ENCODE results near the gene TCF12. TPM values are rescaled to one million over a fixed set of nuclear protein-coding genes. Genes with fewer than 3 reads are reported as not detected.

TCF12 gene
- total RNA-seq, 4 donors from 2014 or later, result 108 to 177 (median 148) TPM

- intact Hi-C loops (cut with DNase I), result no loop called here
- 91% methylated on average over 3 of the region's 3 CpGs for WGBS
- Histone ChIP-seq H3K27ac (replicated peaks in 1 of 4) (no peak overlapping the region), H3K9me3 (no peaks in the 10 kb centered on the region), H3K27me3 (no peaks in the 10 kb centered on the region), H3K4me1 (no peaks in the 10 kb centered on the region), H3K4me3 (no peak overlapping the region), H3K36me3 (peaks cover 13 to 75% (median 40%) of the 10 kb centered on the region in 4 donors)
- TF ChIP-seq POLR2A (IDR thresholded peaks at IDR 0.05; ENCODE audit: low read depth), result no peak
- no peak for TF ChIP-seq POLR2AphosphoS5 (IDR thresholded peaks at IDR 0.05)
- TF ChIP-seq CTCF (IDR thresholded peaks at IDR 0.05), result no peak
- TF ChIP-seq EP300 (IDR thresholded peaks at IDR 0.05), result no peak
- no peak for DNase-seq (ENCODE audit: extremely low spot score)
Measured at GRCh38 chr15:57278439-57278838, 360.0 kb downstream of the TCF12 start.

DNA sequence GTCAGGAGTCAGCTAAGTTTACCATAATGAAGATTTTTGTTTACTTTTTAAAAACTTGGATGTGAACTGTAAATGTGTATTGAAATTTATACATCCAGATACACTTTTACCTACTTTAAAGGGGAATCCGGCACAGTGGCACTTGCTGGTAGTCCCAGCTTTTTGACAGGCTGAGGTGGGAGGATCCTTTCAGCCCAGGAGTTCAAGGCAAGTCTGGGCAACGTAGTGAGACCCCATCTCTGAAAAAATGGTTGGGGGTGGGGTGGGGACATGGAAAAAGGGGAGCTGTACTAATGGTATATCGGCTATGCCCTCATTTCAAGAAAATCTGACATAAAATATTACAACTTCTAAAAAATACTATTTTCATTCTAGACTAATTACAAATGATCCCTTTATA is 362.0 kb downstream of the TCF12 start:
- intact Hi-C loops (cut with DNase I), result no loop called here
- TF ChIP-seq POLR2AphosphoS5 (IDR thresholded peaks at IDR 0.05) (no peak), EP300 (IDR thresholded peaks at IDR 0.05) (no peak)

DNA sequence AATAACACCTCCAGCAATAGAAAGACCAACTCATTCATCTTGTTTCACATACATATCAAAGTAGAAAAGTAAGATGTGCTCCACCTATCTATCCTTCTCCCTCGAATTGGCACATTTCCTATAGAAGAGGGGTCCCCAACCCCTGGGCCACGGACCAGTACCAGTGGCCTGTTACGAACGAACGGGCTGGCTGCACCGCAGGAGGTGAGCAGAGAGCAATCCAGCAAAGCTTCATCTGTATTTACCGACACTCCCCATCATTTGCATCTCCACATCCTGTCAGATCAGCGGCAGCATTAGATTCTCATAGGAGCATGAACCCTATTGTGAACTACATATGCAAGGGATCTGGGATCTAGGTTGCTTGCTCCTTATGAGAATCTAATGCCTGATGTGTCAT is 362.9 kb downstream of the TCF12 start:
- WGBS, result 92% methylated on average over 6 of the region's 8 CpGs
- DNase-seq (ENCODE audit: extremely low spot score), result no peak
- no peak for TF ChIP-seq CTCF (IDR thresholded peaks at IDR 0.05)
- no peak for TF ChIP-seq POLR2AphosphoS5 (IDR thresholded peaks at IDR 0.05)
- no peak for TF ChIP-seq EP300 (IDR thresholded peaks at IDR 0.05)
- TF ChIP-seq POLR2A (IDR thresholded peaks at IDR 0.05; ENCODE audit: low read depth), result no peak
- Histone ChIP-seq H3K27ac (replicated peaks in 1 of 4) (no peak overlapping the region), H3K27me3 (no peaks in the 10 kb centered on the region), H3K4me1 (no peaks in the 10 kb centered on the region), H3K9me3 (no peaks in the 10 kb centered on the region), H3K4me3 (no peak overlapping the region), H3K36me3 (peaks cover 4 to 77% (median 39%) of the 10 kb centered on the region in 4 donors)
- intact Hi-C loops (cut with DNase I), result no loop called here

More for the DNA sequence above, 362.0 kb downstream of the TCF12 start:
- no peak overlapping the region for H3K27ac ChIP-seq (replicated peaks in 1 of 4)
- peaks cover under 1 to 74% (median 36%) of the 10 kb centered on the region in 4 donors for H3K36me3 ChIP-seq
- DNase-seq (ENCODE audit: extremely low spot score), result no peak
- no peaks in the 10 kb centered on the region for H3K9me3 ChIP-seq
- H3K4me3 ChIP-seq, result no peak overlapping the region
- H3K4me1 ChIP-seq, result no peaks in the 10 kb centered on the region
- 95% methylated on average over 3 of the region's 3 CpGs for WGBS
- H3K27me3 ChIP-seq, result no peaks in the 10 kb centered on the region

DNA sequence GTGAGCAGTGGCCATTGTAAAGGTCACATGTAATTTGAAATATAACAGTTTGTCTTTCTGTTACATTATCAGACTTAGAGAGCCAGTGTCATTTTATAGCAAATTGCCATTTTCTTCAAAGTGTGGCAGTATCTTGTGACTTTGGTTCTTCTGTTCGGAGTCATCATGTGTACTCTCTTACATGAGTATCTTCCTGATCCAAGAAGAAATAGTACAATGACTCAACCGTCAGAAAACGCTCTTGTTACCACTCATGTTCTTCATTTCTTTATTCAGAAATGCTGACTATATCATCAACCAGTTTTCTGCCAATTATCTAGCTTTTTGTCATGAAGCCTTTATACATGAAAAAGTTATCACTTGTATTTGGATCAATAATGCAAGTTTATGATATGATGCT is 364.2 kb downstream of the TCF12 start:
- Histone ChIP-seq H3K27ac (replicated peaks in 1 of 4) (no peak overlapping the region), H3K36me3 (peaks cover 12 to 84% (median 52%) of the 10 kb centered on the region in 4 donors), H3K9me3 (no peaks in the 10 kb centered on the region), H3K27me3 (no peaks in the 10 kb centered on the region), H3K4me1 (no peaks in the 10 kb centered on the region), H3K4me3 (no peak overlapping the region)
- intact Hi-C loops (cut with DNase I), result no loop called here
- WGBS, result 78% methylated on average over 3 of the region's 3 CpGs
- TF ChIP-seq CTCF (IDR thresholded peaks at IDR 0.05) (no peak), EP300 (IDR thresholded peaks at IDR 0.05) (no peak), POLR2AphosphoS5 (IDR thresholded peaks at IDR 0.05) (no peak), POLR2A (IDR thresholded peaks at IDR 0.05; ENCODE audit: low read depth) (no peak)
- no peak for DNase-seq (ENCODE audit: extremely low spot score)

GRCh38 chr15:57283774-57284503 is 365.5 kb downstream of the TCF12 start:
- no peaks in the 10 kb centered on the region for H3K4me1 ChIP-seq
- WGBS, result 67% methylated on average over 14 of the region's 14 CpGs

More at GRCh38 chr15:57283774-57284503, 365.5 kb downstream of the TCF12 start:
- H3K27ac ChIP-seq (replicated peaks in 1 of 4), result no peak overlapping the region
- intact Hi-C loops (cut with DNase I), result no loop called here
- DNase-seq (ENCODE audit: extremely low spot score), result no peak
- H3K27me3 ChIP-seq, result no peaks in the 10 kb centered on the region
- H3K9me3 ChIP-seq, result no peaks in the 10 kb centered on the region
- no peak overlapping the region for H3K4me3 ChIP-seq
- H3K36me3 ChIP-seq, result peaks cover 12 to 97% (median 58%) of the 10 kb centered on the region in 4 donors
- TF ChIP-seq CTCF (IDR thresholded peaks at IDR 0.05) (no peak), POLR2A (IDR thresholded peaks at IDR 0.05; ENCODE audit: low read depth) (no peak), EP300 (IDR thresholded peaks at IDR 0.05) (no peak), POLR2AphosphoS5 (IDR thresholded peaks at IDR 0.05) (no peak)

Measured in esophagus muscularis mucosa (tissue), 4 donors.